Renal cortex interstitium (tissue), 11 donors: Measurements from ENCODE around the gene MICAL2. TPM values are rescaled to one million over a fixed set of nuclear protein-coding genes. Genes with fewer than 3 reads are reported as not detected.
"Not testable (repeated sequence)": the region's sequence is repeated elsewhere in the genome, so short reads cannot be mapped to it uniquely, and the experiment has no call there.

Experiments
- DNase-seq, 11 donors: peaks; one replicate each; pipeline ENCODE4 v3.0.0-alpha.2; 2013; ENCODE audit warnings: low read depth in 9 of 11, low spot score in 4 of 11; ENCODE audit errors: extremely low read depth in 1 of 11
- polyA plus RNA-seq, 3 donors: library from polyadenylated mRNA; unstranded; fragments of 120-200 nt; gene quantifications; one replicate each; pipeline ENCODE4 v1.2.1, GENCODE V29; 2013; ENCODE audit not compliant: insufficient read length in 3 of 3

Gene MICAL2
- polyA plus RNA-seq, 3 donors, result 5.8 to 8.5 (median 6.5) TPM

DNA sequence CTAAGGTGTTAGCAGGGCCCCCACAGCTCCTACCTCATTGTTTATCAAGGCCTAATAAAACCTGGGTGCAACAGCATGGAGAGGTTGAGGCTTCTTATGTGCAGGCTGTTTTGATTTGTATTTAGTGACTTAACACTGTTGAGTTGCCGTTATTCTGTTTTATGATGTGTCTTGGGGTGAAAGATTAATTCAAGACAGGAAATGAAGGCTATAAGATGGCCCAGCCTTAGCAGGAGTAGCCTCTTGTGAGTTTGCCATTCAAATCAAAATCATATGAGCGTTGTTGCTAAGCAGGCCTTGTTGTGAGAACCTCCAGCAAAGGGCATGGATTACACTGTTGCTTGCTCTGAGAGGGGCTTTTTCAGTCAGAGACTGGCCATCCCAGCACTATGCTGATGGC is 31.8 kb downstream of the MICAL2 start:
- DNase-seq, result no peak

- no peak for DNase-seq
Measured at GRCh38 chr11:12142909-12143308, 32.5 kb downstream of the MICAL2 start.

- DNase-seq, result no peak
Measured at GRCh38 chr11:12143461-12144258, 33.3 kb downstream of the MICAL2 start.

DNA sequence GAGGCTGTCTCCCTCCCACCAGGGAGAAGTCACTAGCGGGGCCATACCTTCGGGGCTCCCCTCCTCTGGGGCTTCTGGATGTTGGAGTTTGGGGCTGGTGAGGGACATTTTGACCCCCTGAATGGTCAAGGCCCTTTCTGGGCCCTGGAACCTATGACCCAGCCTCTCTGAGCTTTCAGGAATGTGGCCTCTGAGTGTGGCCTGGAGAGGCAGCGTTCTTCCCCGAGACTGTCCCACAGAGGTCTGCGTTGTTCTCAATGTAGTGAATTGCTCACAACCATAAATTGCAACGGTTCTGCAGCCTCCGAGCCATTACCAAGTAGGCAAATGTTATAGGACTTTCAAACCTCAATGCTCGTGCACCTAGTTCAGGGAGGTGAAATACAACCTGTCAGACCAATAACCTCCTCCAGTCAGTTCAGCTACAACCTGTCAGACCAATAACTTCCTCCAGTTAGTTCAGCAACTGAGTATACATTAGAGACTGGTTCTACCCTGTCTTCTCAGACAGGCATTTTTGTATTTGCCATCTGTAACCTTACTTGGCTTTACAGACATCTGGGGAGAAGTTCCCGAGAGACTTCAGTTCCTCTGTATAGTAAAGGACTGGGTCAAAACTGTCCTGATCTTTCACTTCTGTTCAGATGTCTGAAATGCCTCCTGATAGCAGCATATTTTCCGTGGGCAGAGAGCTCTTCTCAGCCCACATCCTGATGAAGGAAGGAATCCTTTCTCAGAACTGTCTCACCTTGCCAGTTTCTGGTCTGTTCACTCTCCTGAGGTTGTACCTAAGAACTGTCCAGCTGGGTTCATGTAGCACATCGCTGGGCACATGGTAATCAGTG is 34.2 kb downstream of the MICAL2 start:
- DNase-seq, result no peak

GRCh38 chr11:12146678-12147077 is 36.3 kb downstream of the MICAL2 start:
- not testable (repeated sequence) for DNase-seq

- no peak for DNase-seq
Measured at GRCh38 chr11:12147827-12148226, 37.4 kb downstream of the MICAL2 start.

- no peak for DNase-seq
Measured at GRCh38 chr11:12148466-12148865, 38.1 kb downstream of the MICAL2 start.

DNA sequence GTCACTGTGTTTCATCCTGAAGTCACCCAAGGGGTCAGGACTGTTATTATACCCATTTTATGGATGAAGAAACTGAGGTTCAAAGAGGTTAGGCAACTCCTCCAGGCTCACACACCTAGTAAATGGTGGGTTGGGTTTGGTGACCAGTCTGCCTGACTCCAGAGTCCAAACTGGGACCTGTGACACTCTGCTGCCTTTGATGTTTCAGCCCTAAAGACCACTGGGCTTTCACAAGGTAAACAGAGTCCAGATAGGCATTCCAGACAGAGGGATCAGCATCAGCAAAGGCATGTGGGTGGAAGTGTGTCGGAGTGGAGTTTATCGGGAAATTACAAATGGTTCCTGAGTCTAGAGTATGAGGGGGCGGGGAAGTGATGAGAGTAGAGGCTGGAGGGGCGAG is 38.5 kb downstream of the MICAL2 start:
- no peak for DNase-seq

DNA sequence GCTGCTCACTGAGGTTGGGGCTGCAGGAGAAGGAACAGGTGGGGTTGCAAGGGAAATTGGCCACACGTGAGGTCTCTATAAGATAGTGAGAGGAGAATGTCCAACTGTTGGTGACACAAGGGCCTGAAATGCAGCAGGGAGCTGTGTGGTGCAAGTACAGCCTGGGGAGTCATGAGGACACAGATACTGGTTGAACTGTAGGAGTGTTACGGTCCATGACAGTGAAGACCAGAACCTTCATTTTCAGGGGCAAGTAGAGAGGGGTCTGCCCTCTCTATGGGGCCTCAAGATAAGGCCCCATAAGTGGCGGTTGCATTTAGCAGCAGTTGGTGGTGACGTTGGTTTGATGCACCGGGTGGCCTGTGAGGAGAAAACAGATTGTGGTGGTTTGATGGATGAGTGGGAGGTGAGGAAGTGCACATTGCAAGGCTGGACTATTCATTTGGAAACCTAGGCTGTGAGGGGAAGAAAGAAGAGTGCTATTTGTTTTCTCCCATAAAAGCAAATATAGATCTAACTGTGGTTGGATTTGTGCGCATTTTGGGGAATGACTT is 39.4 kb downstream of the MICAL2 start:
- DNase-seq, result no peak

GRCh38 chr11:12150831-12151382 is 40.5 kb downstream of the MICAL2 start:
- no peak for DNase-seq

GRCh38 chr11:12152321-12152720 is 41.9 kb downstream of the MICAL2 start:
- no peak for DNase-seq

DNA sequence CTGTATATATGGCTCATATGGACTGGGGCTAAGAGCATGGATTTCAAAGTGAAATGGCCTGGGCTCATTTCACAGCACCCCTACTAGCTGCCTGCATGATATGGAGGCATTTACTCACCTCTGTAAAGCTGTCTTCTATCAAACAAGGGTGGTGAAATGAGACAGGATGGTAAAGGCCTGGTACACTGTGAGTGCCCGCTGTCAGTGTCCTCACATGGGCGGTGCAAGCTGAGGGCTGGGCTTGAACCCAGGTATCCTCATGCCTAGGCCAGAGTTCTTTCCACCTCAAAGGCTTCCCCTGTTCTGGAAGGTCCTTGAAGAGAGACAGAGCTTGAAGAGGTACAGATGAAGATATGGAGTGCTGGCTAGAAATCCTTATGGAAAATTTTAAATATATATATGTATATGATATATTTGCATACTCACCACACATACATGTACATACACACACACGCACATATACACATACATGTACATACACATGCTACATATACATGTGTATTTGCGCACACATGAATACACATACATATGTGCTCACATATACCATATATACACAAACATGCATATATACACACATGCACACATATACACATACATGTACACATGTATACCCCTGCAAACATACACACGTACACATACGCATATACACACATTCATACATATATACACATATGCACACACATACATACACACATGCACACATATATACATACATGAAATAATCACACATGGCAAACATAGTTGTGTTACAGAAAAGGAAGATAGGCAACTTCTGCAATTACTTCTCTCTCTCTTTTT is 44.7 kb downstream of the MICAL2 start:
- no peak for DNase-seq

DNA sequence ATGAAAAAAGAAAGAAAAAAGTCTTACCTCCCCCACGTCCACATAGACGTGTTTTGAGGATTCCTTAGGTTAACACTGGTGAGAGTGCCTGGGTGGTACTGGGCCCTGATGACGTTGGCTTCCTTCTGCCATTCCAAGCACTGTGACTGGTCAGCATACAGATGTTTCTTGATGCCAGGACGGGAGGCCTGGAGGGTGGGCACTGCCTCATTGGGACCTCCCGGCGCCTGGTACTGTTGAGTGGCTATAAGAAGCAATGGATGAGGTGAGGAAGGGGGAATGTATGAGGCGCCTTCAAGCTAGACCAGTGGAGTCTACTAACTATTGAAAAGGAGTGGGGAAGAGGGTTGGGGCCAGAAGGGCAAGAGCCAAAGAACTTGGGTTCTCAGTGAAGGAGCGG is 45.3 kb downstream of the MICAL2 start:
- DNase-seq, result no peak

DNA sequence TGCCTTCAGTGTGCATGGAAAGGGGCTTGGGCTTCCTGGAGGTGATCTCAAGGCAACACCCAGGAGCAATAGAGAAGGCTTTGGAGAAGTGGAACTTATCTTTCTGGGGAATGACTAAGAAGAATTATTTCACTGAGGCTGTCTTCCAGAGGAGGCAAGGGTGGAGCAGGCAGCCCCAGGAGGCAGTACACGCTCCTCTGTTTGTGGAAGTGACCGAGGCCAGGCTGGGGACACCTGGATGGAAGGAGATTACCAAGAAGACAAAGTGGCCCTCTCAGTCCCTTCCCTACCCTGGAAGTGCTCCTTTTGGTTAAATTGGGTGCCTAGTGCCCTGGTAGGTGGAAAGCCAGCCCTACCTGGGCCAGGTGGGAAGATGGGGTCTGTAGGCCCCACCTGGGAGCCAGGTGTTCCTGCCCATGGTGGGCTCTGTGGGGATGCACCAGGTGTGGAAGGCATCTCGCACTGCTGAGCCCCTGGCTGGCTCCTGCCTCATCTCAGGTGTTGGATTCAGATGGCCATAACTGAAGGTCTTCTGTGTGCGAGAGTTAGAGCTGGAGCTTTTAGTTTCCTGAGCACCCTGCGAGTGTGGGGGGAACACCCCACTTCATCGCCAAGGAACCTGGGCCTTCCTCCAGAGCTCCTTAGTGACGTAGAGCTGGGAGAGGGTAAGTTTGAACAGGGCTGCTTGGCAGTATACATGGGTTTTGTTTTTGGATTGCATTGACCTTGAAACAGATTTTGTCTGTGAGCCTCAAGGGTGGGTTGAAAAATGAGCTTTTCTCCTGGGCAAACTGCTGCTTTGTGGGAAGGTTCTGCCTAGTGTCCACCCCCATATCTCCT is 46.1 kb downstream of the MICAL2 start:
- DNase-seq, result no peak

GRCh38 chr11:12157241-12157661 is 46.9 kb downstream of the MICAL2 start:
- DNase-seq, result no peak

GRCh38 chr11:12158909-12159308 is 48.5 kb downstream of the MICAL2 start:
- DNase-seq, result no peak

DNA sequence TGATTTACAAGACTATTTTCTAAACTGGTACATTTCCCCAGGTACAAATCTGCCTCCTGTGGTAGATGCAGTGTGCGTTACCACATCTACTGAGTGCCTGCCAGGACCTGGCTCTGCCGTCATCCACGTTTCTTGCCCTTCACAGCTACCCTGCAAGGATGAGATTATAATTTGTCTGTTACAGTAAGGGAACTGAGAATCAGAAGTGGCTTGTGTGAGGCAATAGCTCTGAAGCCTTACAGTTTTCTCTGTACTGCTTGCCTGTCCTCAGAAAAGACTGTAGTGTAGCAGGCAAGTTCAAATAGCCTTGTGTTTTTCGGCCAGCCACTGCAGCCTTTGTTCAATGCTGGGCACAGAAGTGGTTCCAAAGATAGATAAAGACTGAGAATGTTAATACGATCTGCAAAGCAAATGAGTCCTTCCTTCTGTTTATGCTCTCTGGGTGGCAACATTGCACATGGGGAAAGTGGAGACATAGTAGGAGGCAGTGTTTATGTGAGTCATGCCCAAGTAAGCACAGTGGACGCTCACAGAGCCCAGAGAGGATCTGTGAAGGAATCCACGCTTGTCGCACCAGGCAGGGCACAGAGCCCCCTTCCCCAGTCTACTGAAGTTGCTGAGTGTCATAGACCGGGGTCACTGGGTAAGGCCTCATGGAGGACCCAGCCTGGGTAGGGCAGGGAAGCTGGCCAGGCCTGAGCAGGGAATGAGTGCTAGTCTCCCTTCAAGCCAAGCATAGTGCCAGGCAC is 49.1 kb downstream of the MICAL2 start:
- DNase-seq, result peak in 1 of 11 donors; percentile 29
